SK-N-SH treated with all-trans-retinoic acid at 6 μM for 48 hours (cell line): ENCODE data around the gene NRXN2.

Experiments
- CSDC2 ChIP-seq: fragments of 250-450 bp; sonication (Bioruptor Pico); IDR thresholded peaks from 2 replicates; pipeline ENCODE4 v1.5.0; 2020; ENCODE audit warnings: mild to moderate bottlenecking, moderate library complexity
- RARB ChIP-seq: fragments of 250-450 bp; sonication (Bioruptor Pico); IDR thresholded peaks from 2 replicates; pipeline ENCODE4 v1.8.0; 2021; ENCODE audit warnings: mild to moderate bottlenecking, moderate library complexity
- ZC3H10 ChIP-seq: fragments of 250-450 bp; sonication (Bioruptor Pico); IDR thresholded peaks from 2 replicates; pipeline ENCODE4 v1.5.1; 2021; ENCODE audit warnings: mild to moderate bottlenecking, moderate library complexity
- ZFP30 ChIP-seq: fragments of 450-650 bp; formaldehyde crosslinking; IDR thresholded peaks from 2 replicates; pipeline ENCODE4 v1.5.0; 2022; ENCODE audit warnings: mild to moderate bottlenecking, moderate library complexity
- TF ChIP-seq, protein P1 (sequence below): fragments of 250-450 bp; sonication (Bioruptor Pico); IDR thresholded peaks from 2 replicates; pipeline ENCODE4 v1.5.0; 2020; ENCODE audit warnings: mild to moderate bottlenecking, moderate library complexity

DNA sequence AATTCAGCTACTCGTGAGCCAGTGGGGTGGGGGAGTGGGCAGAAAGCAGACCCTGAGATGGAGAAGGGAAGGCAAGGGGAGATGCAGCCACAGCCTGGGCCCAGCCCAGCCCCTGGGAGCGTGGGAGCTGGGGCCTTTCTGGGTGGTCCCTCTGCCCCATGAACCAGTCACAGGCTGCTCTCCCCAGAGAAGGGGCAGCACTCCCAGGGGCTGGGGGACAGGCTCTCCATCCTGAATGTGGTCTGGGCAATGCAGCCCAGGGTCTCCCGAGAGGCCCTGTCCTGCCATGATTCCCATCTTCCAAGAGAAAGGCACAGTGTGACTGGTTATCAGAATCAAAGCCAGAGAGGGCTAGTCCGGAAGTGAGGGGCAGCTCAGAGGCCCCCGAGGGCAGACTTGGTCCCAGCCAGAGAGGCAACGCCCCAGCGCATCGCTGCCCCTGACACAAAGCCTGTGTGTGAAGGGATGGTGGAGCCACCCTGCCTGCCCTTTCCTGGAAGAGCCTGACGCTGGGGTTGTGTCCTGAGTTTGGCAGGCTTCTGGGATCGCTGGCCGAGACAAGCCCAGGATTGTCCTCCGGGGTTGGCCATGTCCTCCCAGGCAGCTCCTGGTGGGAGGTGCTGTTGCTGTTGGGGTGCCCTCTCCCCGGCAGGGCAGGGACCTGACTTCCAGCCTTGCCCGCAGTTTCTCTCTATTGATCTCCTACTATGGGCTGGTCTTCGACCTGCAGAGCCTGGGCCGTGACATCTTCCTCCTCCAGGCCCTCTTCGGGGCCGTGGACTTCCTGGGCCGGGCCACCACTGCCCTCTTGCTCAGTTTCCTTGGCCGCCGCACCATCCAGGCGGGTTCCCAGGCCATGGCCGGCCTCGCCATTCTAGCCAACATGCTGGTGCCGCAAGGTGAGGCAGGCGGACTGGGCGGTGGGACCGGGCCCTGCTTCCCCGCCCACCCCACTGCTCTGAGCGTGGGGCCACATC is 155.8 kb downstream of the NRXN2 start:
- TF ChIP-seq CSDC2 (CRISPR knock-in tag) = no peak
- TF ChIP-seq, protein P1, sequence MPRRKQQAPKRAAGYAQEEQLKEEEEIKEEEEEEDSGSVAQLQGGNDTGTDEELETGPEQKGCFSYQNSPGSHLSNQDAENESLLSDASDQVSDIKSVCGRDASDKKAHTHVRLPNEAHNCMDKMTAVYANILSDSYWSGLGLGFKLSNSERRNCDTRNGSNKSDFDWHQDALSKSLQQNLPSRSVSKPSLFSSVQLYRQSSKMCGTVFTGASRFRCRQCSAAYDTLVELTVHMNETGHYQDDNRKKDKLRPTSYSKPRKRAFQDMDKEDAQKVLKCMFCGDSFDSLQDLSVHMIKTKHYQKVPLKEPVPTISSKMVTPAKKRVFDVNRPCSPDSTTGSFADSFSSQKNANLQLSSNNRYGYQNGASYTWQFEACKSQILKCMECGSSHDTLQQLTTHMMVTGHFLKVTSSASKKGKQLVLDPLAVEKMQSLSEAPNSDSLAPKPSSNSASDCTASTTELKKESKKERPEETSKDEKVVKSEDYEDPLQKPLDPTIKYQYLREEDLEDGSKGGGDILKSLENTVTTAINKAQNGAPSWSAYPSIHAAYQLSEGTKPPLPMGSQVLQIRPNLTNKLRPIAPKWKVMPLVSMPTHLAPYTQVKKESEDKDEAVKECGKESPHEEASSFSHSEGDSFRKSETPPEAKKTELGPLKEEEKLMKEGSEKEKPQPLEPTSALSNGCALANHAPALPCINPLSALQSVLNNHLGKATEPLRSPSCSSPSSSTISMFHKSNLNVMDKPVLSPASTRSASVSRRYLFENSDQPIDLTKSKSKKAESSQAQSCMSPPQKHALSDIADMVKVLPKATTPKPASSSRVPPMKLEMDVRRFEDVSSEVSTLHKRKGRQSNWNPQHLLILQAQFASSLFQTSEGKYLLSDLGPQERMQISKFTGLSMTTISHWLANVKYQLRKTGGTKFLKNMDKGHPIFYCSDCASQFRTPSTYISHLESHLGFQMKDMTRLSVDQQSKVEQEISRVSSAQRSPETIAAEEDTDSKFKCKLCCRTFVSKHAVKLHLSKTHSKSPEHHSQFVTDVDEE (CRISPR knock-in tag) = no peak
- TF ChIP-seq ZC3H10 (CRISPR knock-in tag) = no peak
- no peak for TF ChIP-seq ZFP30
- TF ChIP-seq RARB (CRISPR knock-in tag) = no peak
